HCT116 (cell line): ENCODE measurements around the gene CNTN5.

Experiments used
- CEBPB ChIP-seq: IDR thresholded peaks from 2 replicates; pipeline ENCODE4 v1.6.1; 2012; ENCODE audit warnings: low read depth
- EGR1 ChIP-seq: IDR thresholded peaks from 2 replicates; pipeline ENCODE4 v1.6.1; 2012; ENCODE audit warnings: low read depth
- ELF1 ChIP-seq: IDR thresholded peaks from 2 replicates; pipeline ENCODE4 v1.6.1; 2012; ENCODE audit warnings: low read depth, borderline replicate concordance
- POLR2A ChIP-seq: IDR thresholded peaks from 2 replicates; pipeline ENCODE4 v1.7.0; 2011; ENCODE audit warnings: borderline replicate concordance; ENCODE audit not compliant: insufficient read depth, insufficient read length; ENCODE audit errors: extremely low read depth
- POLR2AphosphoS5 ChIP-seq: IDR thresholded peaks from 2 replicates; pipeline ENCODE4 v1.6.1; 2011; ENCODE audit warnings: mild to moderate bottlenecking, low read depth, low read length, moderate library complexity
- RAD21 ChIP-seq: IDR thresholded peaks from 2 replicates; pipeline ENCODE4 v1.6.1; 2012; ENCODE audit warnings: low read depth, mild to moderate bottlenecking
- YY1 ChIP-seq: IDR thresholded peaks from 2 replicates; pipeline ENCODE4 v1.6.1; 2011; ENCODE audit warnings: low read length, low read depth, moderate library complexity, mild to moderate bottlenecking; ENCODE audit not compliant: insufficient replicate concordance; ENCODE audit errors: extremely low read depth
- TF ChIP-seq, protein P1 (sequence below), 3 experiments: fragments of 200-600 bp in 1 of 3; sonication (generic) in 1 of 3; IDR thresholded peaks in 2 of 3; conservative IDR thresholded peaks in 1 of 3; 2 replicates each; pipeline ENCODE4 v1.5.1; 2012 to 2017; ENCODE audit warnings: low read depth in 2 of 3, low read length in 2 of 3, antibody characterized with exemption in 1 of 3, borderline replicate concordance in 1 of 3, control low read depth in 1 of 3, mild to moderate bottlenecking in 1 of 3, mixed read lengths in 1 of 3, mixed run types in 1 of 3, moderate library complexity in 1 of 3; ENCODE audit not compliant: insufficient read depth in 1 of 3
- TF ChIP-seq, protein P2 (sequence below): IDR thresholded peaks from 2 replicates; pipeline ENCODE4 v1.6.1; 2012; ENCODE audit warnings: low read depth

DNA sequence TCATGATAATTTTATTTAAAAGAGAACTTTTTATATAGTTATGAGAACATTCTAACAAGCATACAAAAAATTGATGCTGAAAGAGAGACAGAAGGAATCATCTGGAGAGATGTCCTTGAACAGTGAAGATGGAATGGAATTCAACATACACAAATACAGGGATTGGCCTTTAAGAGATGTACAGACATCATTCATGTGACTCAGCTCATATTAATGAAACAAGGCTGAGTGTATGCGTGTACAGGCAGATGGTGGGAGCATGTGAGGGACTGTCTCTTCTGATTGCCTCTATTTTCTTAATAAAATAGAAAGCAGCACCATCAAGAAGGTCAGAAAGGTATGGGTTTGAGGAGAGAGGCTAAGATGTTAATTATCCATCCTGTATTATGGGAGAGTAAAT, 793.3 kb downstream of the CNTN5 start:
- TF ChIP-seq EGR1 = no peak
- TF ChIP-seq, protein P1, sequence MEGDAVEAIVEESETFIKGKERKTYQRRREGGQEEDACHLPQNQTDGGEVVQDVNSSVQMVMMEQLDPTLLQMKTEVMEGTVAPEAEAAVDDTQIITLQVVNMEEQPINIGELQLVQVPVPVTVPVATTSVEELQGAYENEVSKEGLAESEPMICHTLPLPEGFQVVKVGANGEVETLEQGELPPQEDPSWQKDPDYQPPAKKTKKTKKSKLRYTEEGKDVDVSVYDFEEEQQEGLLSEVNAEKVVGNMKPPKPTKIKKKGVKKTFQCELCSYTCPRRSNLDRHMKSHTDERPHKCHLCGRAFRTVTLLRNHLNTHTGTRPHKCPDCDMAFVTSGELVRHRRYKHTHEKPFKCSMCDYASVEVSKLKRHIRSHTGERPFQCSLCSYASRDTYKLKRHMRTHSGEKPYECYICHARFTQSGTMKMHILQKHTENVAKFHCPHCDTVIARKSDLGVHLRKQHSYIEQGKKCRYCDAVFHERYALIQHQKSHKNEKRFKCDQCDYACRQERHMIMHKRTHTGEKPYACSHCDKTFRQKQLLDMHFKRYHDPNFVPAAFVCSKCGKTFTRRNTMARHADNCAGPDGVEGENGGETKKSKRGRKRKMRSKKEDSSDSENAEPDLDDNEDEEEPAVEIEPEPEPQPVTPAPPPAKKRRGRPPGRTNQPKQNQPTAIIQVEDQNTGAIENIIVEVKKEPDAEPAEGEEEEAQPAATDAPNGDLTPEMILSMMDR (IDR thresholded peaks at IDR 0.05 in 2 of 3, conservative IDR thresholded peaks at IDR 0.05 in 1 of 3; ENCODE audit: borderline replicate concordance in 1 of 3, insufficient read depth in 1 of 3, low read depth in 2 of 3, low read length in 2 of 3) = no peak
- no peak for TF ChIP-seq YY1
- TF ChIP-seq POLR2AphosphoS5 = no peak
- no peak for TF ChIP-seq POLR2A
- TF ChIP-seq CEBPB = no peak
- no peak for TF ChIP-seq ELF1
- TF ChIP-seq, protein P2, sequence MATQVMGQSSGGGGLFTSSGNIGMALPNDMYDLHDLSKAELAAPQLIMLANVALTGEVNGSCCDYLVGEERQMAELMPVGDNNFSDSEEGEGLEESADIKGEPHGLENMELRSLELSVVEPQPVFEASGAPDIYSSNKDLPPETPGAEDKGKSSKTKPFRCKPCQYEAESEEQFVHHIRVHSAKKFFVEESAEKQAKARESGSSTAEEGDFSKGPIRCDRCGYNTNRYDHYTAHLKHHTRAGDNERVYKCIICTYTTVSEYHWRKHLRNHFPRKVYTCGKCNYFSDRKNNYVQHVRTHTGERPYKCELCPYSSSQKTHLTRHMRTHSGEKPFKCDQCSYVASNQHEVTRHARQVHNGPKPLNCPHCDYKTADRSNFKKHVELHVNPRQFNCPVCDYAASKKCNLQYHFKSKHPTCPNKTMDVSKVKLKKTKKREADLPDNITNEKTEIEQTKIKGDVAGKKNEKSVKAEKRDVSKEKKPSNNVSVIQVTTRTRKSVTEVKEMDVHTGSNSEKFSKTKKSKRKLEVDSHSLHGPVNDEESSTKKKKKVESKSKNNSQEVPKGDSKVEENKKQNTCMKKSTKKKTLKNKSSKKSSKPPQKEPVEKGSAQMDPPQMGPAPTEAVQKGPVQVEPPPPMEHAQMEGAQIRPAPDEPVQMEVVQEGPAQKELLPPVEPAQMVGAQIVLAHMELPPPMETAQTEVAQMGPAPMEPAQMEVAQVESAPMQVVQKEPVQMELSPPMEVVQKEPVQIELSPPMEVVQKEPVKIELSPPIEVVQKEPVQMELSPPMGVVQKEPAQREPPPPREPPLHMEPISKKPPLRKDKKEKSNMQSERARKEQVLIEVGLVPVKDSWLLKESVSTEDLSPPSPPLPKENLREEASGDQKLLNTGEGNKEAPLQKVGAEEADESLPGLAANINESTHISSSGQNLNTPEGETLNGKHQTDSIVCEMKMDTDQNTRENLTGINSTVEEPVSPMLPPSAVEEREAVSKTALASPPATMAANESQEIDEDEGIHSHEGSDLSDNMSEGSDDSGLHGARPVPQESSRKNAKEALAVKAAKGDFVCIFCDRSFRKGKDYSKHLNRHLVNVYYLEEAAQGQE = no peak
- no peak for TF ChIP-seq RAD21
